ENCODE results near the gene SCT. TPM values are rescaled to one million over a fixed set of nuclear protein-coding genes. Genes with fewer than 3 reads are reported as not detected.

SCT gene
- total and polyA plus RNA-seq, 2 donors (not counting 3 experiments of a cell fraction or from before 2014, with no cell fraction given), result not detected

DNA sequence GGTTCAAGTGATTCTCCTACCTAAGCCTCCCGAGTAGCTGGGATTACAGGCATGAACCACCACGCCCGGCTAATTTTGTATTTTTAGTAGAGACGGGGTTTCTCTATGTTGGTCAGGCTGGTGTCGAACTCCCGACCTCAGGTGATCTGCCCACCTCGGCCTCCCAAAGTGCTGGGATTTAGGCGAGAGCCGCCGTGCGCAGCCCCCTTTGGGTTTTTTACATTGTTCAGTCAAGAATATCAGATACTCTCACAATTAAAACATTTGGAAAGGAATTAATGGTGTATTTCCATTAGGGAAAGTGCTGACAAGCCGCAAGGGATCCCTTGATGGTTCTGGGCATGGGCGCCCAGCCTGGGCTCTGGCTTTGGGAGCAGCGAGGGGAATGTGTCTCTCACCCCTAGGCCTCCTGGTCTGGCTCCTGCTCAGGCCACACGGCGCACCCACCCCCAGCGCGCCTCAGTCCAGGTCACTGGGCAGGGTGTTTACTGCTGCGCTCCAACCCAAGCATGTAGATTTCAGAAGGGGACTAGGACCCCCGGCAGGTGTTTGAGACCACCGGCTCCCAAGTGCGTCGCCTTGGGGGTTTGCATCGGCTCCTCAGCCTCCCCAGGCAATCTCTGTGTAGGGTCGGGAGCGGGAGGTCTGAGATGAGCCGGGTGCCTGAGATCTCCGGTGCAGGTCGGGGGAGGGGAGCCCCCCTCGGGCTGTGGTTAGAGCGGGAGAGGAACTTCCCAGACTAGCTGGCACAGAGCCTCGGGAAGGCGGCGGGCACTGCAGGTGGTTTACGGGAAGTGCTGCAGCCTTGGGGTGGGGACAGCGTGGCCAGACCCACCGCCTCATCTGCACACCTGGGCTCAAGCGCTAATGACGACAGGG lies 10.4 kb downstream of the SCT start:
- no peaks in the 10 kb centered on the region for H3K79me2 ChIP-seq (ENCODE audit: control insufficient read depth, insufficient read depth, low read length)
- H2AFZ ChIP-seq (ENCODE audit: low read depth, low read length), result no peak overlapping the region
- CTCF ChIA-PET, result no interaction called here
- H3K27me3 ChIP-seq (ENCODE audit: control insufficient read depth in 2 of 2, insufficient read depth in 2 of 2, low read length in 2 of 2), result no peaks in the 10 kb centered on the region
- H3K27ac ChIP-seq (ENCODE audit: insufficient read depth, low read depth, low read length), result no peak overlapping the region
- H3K4me3 ChIP-seq (replicated peaks in 1 of 3; ENCODE audit: insufficient read depth in 1 of 3, low read depth in 1 of 3, low read length in 3 of 3), result peak overlapping the region in 1 of 3 experiments; percentile 77
- DNase-seq (ENCODE audit: low read depth, low spot score) (no peak), FAIRE-seq (no peak)
- no peaks in the 10 kb centered on the region for H4K20me1 ChIP-seq (replicated peaks; ENCODE audit: control insufficient read depth, extremely low read depth, insufficient read depth, low read length)
- peak overlapping the region; percentile 22 for H3K4me2 ChIP-seq (ENCODE audit: insufficient read depth, low read length)
- POLR2A ChIA-PET, result no interaction called here
- H3K9ac ChIP-seq (replicated peaks; ENCODE audit: extremely low read depth, insufficient read depth, low read length), result no peak overlapping the region
- intact Hi-C loops (cut with micrococcal nuclease), result no loop called here
- dilution Hi-C loops (cut with MboI; ENCODE audit: extremely low pct_ligation_motif_present, low sequenced_read_pairs), result no loop called here
- H3K9me3 ChIP-seq (replicated peaks; ENCODE audit: control insufficient read depth, insufficient read depth, low read length), result no peaks in the 10 kb centered on the region
- peaks cover 6% of the 10 kb centered on the region for H3K4me1 ChIP-seq (ENCODE audit: control insufficient read depth, extremely low read depth, insufficient read depth, low read length)
- no peak for TF ChIP-seq MYC (IDR thresholded peaks at IDR 0.05; ENCODE audit: low read depth, low read length)
- no peak for TF ChIP-seq CTCF (IDR thresholded peaks at IDR 0.05; ENCODE audit: extremely low read depth in 1 of 2, insufficient read depth in 1 of 2, low read depth in 1 of 2, low read length in 2 of 2)
- TF ChIP-seq, protein P1, sequence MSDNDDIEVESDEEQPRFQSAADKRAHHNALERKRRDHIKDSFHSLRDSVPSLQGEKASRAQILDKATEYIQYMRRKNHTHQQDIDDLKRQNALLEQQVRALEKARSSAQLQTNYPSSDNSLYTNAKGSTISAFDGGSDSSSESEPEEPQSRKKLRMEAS (IDR thresholded peaks at IDR 0.05; ENCODE audit: insufficient read depth, insufficient read length), result no peak
- TF ChIP-seq FOS (IDR thresholded peaks at IDR 0.05; ENCODE audit: borderline replicate concordance, insufficient read depth, low read length), result no peak
- no peak for TF ChIP-seq POLR2A (IDR thresholded peaks at IDR 0.05; ENCODE audit: low read depth, low read length)
- TF ChIP-seq EZH2 (IDR thresholded peaks at IDR 0.05; ENCODE audit: borderline replicate concordance, low read depth, low read length, severe bottlenecking), result no peak
- TF ChIP-seq JUN (IDR thresholded peaks at IDR 0.05; ENCODE audit: borderline replicate concordance, insufficient read depth, insufficient read length, low read depth), result no peak
- TF ChIP-seq POLR2AphosphoS5 (IDR thresholded peaks at IDR 0.05; ENCODE audit: insufficient read depth, low read depth, low read length), result no peak
- TF ChIP-seq GATA2 (IDR thresholded peaks at IDR 0.05; ENCODE audit: insufficient read depth, insufficient read length, low read depth, low read length), result no peak
- H3K9me1 ChIP-seq (replicated peaks; ENCODE audit: control insufficient read depth, extremely low read depth, insufficient read depth, low read length), result no peaks in the 10 kb centered on the region
- BruUV-seq (replicated peaks), result no TSS peak
- peaks cover 3 to 16% of the 10 kb centered on the region in 2 experiments for H3K36me3 ChIP-seq (ENCODE audit: control insufficient read depth in 2 of 2, extremely low read depth in 1 of 2, insufficient read depth in 2 of 2, low read length in 2 of 2)

Measured in endothelial cell of umbilical vein (primary cell).